HG02852 (cell line): Measurements from ENCODE around the gene THRA.

Source experiments
- ATAC-seq: cut with Tn5 transposase; IDR thresholded peaks from one replicate; pipeline ENCODE4 v1.9.1; 2021; ENCODE audit warnings: mild to moderate bottlenecking, moderate library complexity; ENCODE audit not compliant: unreplicated experiment

Gene THRA, protein sequence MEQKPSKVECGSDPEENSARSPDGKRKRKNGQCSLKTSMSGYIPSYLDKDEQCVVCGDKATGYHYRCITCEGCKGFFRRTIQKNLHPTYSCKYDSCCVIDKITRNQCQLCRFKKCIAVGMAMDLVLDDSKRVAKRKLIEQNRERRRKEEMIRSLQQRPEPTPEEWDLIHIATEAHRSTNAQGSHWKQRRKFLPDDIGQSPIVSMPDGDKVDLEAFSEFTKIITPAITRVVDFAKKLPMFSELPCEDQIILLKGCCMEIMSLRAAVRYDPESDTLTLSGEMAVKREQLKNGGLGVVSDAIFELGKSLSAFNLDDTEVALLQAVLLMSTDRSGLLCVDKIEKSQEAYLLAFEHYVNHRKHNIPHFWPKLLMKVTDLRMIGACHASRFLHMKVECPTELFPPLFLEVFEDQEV

DNA sequence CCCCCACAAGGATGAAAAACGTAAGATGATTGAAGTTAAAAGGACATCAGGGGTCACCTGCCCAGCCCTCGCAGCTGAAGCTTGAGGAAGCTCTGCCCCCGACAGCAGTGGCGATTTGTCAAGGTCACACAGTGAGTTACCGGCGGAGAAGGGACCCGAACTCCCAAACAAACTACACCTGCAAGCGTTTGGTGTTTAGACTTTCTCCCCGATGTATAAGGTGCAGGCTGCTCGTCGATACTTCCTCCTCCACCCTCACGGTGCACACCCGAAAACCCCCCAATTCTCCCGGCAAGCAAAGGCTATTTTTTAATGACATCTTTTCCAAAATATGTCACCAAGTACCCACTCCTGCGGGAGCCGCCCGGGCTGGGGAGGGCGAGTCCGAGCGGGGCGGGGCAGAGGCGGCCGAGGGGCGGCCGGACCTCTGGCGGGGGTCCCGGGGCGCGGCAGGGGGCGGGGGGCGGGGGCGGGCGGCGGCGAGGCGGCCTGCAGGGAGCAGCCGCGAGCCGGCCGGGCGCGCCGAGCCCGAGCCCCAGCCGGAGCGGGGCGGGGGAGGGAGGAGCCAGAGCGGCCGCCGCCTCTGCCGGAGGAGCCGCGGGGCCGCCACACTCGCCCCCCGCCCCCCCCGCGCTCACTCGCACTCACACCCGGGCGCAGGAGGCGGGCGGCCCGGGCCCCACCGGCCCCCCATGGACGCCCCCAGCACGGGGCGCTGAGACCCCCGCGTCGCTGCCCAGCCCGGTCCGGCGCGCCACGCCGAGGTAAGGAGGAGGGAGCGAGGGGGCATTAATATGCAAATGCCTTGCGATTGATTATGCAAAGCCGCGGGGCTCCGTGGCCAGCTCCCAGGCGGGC lies at the start of gene THRA:
Gene THRA (plus strand): TSS at position 637 of the 858 bp plus-strand sequence. CDS start 11,524 bp downstream, outside the sequence.
- peak; percentile 66 for ATAC-seq

DNA sequence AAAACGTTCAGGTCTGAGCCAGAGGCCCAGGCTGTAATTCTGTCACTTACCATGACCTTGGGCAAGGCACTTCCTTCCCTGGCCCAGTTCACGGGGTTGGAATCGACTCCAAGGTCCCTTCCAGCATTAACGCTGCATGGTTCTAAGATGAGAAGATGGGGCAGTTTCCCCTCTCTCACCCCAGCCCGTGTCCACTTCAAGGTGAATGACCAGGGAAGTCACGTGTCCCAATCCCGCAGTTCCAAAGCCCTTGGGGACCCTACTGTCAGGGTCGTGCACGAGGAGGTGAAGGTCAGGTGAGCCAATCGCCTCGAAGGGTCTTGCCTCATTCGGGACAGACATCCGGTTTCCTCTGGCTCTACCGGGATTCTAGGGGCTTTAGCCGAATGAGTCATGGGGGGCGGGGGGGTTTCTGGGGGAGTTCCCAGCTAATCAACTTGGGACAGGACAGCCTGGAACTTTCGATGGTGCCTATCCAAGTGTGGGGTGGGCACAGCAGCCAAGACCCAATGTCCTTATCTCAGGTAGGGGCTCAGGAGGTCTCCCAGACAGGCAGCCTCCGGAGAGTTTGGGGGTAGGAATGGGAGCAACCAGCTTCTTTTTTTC lies 48.3 kb upstream of the THRA start:
- ATAC-seq, result no peak

DNA sequence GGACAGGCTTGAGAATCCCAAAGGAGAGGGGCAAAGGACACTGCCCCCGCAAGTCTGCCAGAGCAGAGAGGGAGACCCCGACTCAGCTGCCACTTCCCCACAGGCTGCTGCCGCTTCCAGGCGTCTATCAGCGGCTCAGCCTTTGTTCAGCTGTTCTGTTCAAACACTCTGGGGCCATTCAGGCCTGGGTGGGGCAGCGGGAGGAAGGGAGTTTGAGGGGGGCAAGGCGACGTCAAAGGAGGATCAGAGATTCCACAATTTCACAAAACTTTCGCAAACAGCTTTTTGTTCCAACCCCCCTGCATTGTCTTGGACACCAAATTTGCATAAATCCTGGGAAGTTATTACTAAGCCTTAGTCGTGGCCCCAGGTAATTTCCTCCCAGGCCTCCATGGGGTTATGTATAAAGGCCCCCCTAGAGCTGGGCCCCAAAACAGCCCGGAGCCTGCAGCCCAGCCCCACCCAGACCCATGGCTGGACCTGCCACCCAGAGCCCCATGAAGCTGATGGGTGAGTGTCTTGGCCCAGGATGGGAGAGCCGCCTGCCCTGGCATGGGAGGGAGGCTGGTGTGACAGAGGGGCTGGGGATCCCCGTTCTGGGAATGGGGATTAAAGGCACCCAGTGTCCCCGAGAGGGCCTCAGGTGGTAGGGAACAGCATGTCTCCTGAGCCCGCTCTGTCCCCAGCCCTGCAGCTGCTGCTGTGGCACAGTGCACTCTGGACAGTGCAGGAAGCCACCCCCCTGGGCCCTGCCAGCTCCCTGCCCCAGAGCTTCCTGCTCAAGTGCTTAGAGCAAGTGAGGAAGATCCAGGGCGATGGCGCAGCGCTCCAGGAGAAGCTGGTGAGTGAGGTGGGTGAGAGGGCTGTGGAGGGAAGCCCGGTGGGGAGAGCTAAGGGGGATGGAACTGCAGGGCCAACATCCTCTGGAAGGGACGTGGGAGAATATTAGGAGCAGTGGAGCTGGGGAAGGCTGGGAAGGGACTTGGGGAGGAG lies 47.5 kb upstream of the THRA start, which contains the start of gene CSF3:
Gene CSF3 (plus strand): TSS at position 436 of the 993 bp plus-strand sequence. CDS start 35 bp downstream, at position 471.
- no peak for ATAC-seq

DNA sequence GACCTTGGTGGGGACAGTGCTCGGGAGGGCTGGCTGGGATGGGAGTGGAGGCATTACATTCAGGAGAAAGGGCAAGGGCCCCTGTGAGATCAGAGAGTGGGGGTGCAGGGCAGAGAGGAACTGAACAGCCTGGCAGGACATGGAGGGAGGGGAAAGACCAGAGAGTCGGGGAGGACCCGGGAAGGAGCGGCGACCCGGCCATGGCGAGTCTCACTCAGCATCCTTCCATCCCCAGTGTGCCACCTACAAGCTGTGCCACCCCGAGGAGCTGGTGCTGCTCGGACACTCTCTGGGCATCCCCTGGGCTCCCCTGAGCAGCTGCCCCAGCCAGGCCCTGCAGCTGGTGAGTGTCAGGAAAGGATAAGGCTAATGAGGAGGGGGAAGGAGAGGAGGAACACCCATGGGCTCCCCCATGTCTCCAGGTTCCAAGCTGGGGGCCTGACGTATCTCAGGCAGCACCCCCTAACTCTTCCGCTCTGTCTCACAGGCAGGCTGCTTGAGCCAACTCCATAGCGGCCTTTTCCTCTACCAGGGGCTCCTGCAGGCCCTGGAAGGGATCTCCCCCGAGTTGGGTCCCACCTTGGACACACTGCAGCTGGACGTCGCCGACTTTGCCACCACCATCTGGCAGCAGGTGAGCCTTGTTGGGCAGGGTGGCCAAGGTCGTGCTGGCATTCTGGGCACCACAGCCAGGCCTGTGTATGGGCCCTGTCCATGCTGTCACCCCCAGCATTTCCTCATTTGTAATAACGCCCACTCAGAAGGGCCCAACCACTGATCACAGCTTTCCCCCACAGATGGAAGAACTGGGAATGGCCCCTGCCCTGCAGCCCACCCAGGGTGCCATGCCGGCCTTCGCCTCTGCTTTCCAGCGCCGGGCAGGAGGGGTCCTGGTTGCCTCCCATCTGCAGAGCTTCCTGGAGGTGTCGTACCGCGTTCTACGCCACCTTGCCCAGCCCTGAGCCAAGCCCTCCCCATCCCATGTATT lies 46.5 kb upstream of the THRA start:
- no peak for ATAC-seq

DNA sequence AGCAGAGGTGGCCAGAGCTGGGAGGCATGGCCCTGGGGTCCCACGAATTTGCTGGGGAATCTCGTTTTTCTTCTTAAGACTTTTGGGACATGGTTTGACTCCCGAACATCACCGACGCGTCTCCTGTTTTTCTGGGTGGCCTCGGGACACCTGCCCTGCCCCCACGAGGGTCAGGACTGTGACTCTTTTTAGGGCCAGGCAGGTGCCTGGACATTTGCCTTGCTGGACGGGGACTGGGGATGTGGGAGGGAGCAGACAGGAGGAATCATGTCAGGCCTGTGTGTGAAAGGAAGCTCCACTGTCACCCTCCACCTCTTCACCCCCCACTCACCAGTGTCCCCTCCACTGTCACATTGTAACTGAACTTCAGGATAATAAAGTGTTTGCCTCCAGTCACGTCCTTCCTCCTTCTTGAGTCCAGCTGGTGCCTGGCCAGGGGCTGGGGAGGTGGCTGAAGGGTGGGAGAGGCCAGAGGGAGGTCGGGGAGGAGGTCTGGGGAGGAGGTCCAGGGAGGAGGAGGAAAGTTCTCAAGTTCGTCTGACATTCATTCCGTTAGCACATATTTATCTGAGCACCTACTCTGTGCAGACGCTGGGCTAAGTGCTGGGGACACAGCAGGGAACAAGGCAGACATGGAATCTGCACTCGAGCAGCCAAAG lies 45.2 kb upstream of the THRA start:
- ATAC-seq, result no peak

DNA sequence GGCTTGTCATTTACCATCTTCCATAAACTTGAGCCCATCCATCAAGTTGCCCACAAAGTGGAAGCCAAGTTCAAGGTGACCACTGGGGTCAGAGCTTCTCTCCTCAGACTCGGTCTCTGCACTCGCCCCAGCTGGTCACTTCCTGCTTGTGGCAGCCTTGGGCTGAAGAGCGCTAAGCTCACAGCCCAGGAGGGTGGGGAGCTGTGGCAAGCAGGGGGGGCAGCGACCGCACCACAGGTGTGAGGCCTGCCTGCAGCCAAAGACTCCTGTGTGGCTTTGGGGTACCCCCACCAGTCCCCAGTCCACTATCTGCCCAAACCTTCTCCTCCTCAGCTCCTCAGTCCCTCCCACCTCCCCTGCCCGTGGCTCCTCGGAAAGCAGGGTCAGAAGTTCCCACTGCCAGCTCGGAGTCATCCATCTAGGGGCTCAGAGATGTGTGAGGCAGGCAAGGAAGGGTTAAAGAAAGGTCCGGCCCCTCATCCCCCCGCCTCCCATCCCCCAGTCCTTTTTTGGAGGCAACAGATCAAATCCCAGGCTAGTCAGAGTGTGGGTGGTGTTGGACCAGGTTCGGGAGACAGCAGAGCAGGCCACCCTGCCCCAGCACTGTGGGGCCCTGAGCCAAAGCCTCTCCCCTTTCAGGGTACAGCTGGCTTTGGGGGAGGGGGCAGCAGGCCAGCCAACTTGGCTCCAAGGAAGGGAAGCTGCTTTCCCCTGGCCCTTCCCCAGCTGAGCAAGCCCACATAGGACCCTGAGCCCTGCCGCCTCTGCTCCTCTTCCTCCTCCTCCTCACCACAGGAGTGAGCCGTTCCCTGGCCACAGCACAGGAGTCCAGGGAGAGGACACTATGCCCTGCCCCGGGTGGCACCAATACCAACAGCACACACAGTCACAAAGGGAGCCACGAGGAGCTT lies 44.3 kb upstream of the THRA start:
- ATAC-seq, result no peak

DNA sequence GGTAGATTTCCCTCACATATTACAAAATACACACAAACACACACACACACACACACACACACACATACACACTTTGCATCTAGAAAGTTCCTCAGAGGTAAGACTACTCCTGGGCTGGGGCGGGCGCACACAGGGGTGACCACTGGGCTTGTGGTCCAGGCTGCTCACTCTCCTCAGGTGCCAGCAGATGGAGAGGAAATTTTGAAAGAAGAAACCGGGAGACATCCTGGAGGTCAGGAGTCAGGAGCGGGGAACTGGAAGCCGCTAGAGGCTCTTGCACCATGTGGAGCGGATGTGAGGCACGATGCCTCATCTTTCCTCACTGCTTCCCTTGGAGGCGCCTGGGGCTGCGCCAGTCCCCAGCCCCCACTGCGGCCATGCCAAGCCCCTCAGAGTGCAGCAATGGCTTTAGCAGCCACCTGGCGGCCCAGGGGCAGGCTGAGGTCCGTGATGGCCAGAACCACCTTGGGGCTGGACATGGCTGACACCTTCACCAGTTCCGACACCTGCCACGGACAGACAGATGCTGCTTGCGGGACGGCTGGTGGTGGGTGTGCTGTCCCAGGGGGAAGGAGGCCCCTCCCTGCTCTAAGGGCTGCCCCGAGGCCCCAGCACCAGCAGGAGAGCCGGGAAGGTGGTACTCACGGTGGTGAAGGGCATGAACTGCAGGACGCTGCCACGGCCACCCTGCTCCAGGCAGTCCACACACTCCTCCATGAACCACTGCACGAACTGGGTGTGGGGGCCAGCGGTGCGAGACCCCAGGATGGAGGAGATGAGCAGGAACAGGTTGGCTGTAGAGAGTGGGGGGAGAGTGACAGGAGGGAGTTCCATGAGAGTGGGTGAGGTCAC lies 43.4 kb upstream of the THRA start:
- ATAC-seq, result no peak

DNA sequence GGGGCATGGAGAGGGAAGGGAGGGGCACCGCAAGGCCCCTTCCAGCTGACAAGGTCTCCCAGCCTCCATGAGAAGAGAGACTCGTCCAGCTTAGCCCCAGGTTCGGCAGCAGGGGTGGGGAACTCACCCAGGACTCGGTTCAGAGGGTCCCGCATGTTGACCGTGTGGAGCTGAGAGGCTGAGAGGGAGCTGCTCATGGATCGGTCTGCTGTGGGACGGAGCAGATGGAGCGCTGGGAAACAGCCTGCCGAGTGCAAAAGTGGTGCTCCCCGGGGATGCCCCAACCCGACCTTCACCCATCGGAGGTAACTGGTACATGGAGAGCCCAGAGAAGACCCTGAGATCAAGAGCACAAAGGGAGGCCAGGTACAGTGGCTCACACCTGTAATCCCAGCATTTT lies 42.6 kb upstream of the THRA start:
- ATAC-seq, result no peak

DNA sequence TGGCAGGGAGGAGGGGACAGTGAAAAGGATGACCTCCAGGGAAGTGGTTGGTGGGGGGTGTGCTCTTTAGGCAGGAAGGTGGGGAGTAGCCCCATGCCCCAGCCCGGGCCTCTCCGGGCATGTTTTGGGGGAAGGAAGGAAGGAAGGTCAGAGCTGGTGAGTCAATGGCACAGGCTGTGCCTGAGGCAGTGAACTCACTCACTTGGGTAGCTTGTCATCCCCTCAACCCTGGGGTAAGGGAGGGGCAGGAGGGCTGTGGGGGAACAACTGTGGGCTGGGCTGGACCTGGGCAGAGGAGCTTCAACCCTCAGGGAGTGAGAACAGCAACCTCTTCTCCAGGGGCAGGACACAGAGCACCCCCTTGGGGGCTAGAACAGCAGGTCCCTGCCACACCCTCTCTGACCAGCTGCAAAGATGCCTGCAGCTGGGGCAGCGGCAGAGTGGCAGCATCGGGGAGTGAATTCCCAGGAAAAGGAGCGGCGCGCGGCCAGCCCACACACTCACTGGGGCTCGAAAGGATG lies 41.3 kb upstream of the THRA start:
- no peak for ATAC-seq

DNA sequence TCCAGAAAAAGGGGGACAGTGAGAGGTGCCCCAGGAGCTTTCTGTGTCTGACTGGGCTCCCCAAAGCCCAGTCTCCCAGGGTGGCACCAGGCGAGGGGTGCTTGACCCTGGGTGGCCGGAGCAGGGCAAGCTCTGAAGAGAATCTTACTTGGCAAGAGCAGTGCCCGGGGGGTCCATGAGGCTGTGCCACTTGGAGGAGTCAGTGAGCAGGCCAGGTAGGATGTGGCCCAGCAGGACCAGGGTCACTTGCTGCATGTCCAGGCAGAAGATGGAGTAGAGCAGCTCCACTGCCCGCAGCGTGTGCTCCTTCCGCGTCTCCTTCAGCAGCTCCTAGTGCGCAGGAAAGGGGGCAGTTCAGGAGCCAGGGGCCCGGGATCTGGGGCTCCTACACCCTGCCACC lies 40.3 kb upstream of the THRA start:
- no peak for ATAC-seq

DNA sequence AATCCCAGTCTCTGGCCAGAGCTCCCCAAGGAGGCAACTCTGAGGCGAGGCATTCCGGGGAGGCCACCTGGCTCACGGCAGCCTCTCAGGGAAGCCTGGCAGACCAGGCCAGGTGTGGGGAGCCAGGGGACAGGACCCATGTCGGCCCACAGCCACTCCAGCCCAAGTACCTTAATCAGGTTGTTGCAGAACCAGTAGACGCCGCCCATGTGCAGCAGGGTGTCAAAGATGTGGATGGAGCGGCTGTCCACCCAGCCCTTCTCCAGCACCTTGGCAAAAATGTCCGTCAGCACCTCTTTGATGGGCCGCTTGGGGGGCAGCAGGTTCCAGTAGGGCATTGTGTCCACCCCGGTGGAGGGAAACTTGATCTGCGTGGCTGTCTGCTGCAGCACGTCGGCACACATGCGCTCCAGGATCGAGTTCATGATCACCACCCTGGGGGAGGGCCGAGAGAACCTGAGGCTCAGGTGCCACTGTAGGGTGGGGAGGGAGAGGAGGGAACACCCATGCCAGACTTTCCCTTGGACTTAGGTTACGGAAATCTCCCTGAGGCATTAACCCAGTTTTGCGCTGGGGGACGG lies 39.7 kb upstream of the THRA start:
- ATAC-seq, result no peak

DNA sequence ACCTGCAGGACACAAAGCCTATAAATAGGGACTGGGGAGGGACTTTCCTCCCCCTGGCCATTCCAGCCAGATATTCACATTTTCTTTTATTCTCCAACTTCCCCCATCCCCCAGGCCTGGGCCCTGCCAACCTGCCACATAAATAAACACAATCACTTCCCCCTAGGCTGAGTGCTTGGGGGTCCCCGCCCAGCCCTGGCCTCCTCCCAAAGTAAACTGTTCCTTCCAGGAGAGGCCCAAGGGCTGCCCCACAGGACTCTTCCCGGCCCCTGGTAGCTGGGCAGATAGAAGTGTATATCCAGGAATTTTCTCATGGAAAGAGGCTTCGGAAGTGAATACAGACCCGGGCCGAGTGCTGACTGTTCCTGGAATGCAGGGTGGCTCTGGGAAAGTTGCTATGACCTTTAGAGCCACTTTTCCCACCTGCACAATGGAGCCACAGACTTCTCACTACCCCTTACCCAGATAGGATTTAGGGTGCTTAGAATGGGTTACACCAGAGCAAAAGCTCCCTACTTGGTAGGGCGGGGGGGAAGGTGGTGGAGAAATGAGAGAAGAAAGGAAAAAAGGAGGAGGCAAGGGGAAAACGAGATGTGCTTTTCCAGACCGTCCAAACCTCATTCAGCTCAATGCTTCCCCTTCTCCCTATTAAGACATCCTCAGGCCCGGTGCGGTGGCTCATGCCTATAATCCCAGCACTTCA lies 39.0 kb upstream of the THRA start:
- ATAC-seq, result no peak

DNA sequence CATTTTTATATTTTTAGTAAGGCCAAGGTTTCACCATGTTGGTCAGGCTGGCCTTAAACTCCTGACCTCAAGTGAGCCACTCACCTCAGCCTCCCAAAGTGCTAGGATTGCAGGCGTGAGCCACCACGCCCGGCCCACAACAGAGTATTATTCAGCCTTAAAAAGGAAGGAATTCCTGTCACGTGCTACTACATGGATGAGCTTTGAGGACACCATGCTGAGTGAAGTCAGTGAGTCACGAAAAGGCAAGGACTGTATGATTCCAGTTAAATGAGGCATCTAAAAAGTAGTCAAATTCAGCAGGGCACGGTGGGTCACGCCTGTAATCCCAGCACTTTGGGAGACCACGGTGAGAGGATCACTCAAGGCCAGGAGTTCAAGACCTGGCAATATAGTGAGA lies 37.9 kb upstream of the THRA start:
- no peak for ATAC-seq

DNA sequence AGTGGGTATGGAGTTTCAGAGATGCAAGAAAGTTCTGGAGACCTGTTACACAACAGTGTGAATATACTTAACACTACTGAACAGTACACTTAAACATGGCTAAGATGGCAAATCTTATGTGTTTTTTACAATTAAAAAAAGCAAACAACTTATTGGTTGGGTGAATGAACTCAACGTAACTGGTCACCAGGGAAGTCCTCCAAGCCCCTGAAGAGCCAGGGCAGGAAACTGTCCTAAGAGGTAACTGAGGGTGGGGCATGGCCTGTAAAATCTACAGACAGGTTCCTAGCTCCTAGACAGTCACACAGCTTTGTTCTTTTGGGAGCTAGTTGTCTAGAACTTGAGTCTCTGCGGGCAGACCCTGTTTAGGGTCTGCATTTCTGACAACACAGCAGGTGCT lies 37.2 kb upstream of the THRA start:
- ATAC-seq, result no peak
